Measurements from ENCODE around the gene RO60.

GRCh38 chr1:193016788-193017187 lies 42.6 kb upstream of the RO60 start:
- TF ChIP-seq CTCF (IDR thresholded peaks at IDR 0.05; ENCODE audit: low read length) (no peak), EZH2 (IDR thresholded peaks at IDR 0.05; ENCODE audit: borderline replicate concordance, low read length) (no peak)
